OCI-M1 (cell line): ENCODE measurements around the gene AFF3.

Experiments
- DNase-seq: peaks from one replicate; lab custom pipeline; 2025; lab: John Stamatoyannopoulos, UW

The AFF3 gene

DNA sequence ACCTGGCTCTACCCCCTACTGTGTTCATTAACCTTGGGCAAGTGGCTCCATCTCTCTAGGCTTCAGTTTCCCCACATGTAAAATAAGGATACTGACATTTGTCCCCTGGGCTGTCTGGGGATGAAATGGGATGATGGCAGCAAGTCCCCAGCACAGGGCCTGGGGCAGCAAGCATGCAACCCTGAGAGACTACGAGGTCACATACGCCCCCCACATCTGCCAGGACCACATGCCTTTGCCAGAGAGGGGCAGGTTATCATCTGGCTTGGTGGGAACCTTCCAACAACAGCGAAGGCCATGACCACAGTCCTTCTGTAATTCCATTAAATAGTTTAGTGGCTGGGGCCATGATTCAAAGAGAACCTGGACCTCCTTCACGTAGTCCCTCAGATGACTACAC is 506.7 kb downstream of the AFF3 start:
- DNase-seq: no peak

GRCh38 chr2:99634234-99634633 is 508.2 kb downstream of the AFF3 start:
- DNase-seq: no peak

GRCh38 chr2:99631700-99632099 is 510.7 kb downstream of the AFF3 start:
- no peak for DNase-seq

GRCh38 chr2:99629320-99629719 is 513.1 kb downstream of the AFF3 start:
- DNase-seq: no peak

GRCh38 chr2:99626158-99626557 is 516.2 kb downstream of the AFF3 start:
- no peak for DNase-seq

DNA sequence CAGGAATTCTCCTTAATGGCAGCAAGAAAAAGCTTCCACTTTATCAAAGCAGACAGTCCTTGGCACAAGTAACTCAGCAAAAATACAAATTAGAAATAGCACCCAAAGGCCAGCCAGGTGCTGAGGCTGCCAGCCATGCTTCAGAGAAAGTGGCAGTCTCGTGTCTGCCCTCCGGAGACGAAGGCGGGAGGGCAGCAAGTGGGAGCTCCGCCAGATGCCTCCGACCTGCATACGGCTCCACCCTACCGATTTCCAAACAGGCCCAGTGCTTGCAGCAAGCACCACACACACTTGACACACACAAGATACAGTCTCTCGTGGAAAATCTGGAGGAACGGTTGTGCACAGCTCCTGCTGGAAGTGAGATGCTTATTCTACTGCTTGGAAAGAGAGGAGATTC is 517.7 kb downstream of the AFF3 start:
- no peak for DNase-seq

DNA sequence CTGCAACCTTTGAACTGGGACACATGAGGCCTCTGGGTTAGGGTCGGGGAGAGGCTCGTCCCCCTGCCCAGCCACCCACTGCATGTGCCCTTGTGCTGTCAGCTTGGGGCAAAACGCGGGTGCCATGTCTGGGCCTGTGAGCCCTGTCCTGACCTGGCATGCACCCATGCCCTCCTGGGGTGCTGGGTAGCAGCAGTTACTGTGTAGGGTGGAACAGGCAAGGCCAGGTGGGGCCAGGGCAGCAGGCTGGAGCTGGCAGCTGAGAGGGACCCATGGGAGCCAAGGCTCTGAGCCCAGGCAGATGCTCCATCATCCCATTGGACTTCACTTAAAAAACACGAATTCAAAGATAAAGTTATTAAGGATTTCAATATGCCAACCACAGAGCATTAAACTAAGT is 518.8 kb downstream of the AFF3 start:
- DNase-seq: no peak

DNA sequence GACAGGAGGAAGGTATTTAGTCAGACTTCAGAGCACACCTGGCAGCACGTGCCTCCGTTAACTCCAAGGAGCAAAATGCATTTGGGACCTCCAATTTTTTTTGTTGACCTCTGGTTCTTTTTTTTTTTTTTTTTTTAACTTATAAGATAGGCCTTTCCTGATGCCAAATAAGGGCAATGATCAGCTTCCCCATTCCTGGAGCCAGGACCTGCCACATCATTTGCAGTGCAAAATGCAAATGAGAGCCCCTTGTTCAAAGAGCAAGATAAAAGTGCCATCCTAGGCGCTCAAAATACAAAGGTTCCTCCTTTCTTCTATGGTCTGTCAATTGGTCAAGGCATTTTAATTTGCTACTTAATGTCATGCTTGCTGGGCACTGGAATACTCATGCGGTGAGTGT is 519.4 kb downstream of the AFF3 start:
- no peak for DNase-seq

DNA sequence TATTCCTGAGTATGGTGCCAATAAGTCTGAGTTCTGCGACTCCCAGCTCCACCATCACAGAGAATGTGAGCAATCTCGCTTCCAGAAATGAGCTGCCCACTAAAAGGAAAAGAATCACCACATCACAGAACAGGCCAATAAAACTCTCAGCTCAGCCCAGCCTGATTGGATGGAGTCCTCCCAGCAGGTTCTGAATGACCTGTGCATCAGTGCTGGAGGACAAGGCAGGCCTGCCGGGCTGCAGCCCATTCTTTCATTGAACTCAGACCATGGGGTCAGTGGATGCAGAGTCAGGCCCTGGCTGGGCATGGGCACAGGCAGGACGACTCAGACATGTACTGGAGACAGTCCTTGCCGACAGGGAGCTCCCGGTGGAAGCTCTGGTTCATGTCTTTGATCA is 519.9 kb downstream of the AFF3 start:
- DNase-seq: no peak

DNA sequence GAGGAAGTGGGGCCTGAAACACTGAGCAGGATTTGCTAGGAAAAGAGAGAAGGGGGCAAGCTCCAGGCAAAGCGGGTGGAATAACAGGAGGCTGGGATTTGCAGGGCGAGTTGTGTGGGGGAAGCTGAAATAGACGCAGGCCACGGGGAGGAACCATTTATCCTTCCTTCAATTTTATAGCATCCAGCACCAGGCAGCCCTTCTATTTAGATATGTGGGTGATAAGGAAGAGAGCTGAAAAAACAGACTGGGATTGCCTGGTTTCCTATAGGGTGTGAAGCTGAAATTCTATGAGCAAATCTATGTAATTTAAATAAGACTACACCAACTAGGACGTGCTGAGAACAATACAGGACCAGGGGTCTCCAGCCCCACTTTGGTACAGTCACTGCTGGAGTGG is 520.6 kb downstream of the AFF3 start:
- DNase-seq: no peak

- no peak for DNase-seq
Measured at GRCh38 chr2:99621106-99621505, 521.3 kb downstream of the AFF3 start.

- no peak for DNase-seq
Measured at GRCh38 chr2:99619151-99619550, 523.2 kb downstream of the AFF3 start.

GRCh38 chr2:99618579-99619097 is 523.8 kb downstream of the AFF3 start:
- no peak for DNase-seq

DNA sequence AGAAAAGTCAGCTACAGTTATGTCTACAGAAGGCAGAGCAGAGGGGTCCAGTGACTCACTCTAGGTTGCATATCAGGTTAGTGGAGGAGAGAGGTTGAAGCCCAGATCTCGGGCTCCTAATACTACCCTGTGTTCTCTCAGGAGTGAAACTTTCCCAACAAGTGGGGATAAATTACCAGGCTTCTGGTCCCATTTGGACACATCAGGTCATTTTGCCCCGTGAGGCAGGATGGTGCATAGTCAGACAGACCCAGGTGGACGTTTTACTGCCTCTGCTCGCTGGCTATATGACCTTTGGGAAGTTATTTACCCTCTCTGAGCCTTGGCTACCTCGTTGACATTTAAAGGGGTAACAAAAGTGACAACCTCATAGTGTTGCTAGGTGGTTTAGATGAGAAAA is 524.6 kb downstream of the AFF3 start:
- DNase-seq: no peak

GRCh38 chr2:99615247-99615771 is 527.1 kb downstream of the AFF3 start:
- DNase-seq: no peak

DNA sequence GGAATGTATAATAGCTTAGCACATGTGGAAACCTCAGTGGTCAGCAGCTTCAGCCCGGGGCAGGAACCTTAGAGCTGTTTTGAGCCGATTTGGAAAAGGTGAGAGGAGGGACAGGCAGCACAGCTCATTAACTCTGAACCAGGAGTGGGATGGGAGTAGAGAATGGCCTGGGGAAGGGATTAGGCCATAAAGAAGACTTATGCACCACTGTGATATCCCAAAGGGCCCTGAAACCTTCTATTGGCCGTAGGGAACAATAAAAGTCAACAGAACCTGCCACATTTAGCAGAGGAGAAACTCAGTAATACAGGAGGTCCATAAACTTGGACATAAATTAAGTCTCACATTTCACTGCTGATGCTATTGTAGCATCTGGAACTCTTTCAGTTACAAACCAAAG is 528.4 kb downstream of the AFF3 start:
- DNase-seq: no peak

GRCh38 chr2:99611786-99612185 is 530.6 kb downstream of the AFF3 start:
- DNase-seq: no peak

GRCh38 chr2:99611034-99611433 is 531.4 kb downstream of the AFF3 start:
- no peak for DNase-seq

DNA sequence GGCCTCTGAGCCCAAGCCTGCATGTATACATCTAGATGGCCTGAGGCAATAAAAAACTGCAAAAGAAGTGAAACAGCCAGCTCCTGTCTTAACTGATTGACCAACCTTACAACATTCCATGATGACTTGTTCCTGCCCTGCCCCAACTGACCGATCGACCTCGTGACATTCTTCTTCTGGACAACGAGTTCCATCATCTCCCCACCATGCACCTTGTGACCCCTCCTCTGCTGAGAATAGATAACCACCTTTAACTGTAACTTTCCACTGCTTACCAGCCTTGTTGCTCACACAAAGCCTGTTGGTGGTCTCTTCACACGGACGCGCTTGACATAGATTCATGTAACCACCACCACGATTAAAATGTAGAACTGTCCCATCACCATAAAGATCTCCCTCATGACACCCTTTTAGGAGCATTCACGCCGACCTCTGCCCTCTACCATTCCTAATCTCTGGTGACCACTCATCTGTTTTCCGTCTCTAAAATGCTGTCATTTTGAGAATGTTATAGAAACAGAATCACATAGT is 532.5 kb downstream of the AFF3 start:
- DNase-seq: peak; percentile 16

DNA sequence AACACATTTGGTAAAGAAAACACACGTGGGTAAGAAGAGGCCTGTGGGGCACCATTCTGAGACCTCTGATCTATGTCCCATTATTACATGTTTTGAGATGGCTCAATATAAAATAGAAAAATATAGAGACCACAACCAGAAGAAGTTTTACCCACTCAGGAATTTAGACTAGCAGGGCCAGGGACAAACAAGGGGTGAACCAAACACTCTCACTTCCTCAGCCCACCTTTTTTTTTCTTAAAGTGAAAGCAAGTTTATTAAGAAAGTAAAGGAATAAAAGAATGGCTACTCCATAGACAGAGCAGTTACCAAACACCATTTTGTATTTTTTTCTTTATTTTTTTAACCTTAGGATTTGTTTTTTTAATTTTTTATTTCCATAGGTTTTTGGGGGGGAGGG is 533.5 kb downstream of the AFF3 start:
- no peak for DNase-seq

- DNase-seq: no peak
Measured at GRCh38 chr2:99607861-99608491, 534.4 kb downstream of the AFF3 start.

DNA sequence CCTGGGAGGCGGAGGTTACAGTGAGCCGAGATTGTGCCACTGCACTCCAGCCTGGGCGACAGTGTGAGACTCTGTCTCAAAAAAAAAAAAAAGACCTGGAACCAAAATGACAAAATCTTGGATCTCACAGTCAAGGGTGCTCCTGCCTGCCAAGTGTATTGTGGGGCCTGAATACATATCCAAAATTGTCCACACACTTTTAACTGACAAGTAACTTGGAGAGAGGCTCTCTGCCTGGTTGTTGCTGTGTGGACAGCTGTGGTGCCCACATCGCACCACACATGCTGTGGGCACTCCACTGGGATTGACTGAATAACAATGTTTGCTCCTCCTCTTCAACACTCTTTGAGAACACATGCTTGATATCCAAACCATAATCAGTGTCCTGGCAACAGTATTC is 534.9 kb downstream of the AFF3 start:
- no peak for DNase-seq

- no peak for DNase-seq
Measured at GRCh38 chr2:99605036-99605435, 537.4 kb downstream of the AFF3 start.

GRCh38 chr2:99602476-99602875 is 539.9 kb downstream of the AFF3 start:
- no peak for DNase-seq
